ENCODE data around the gene FAM162B. TPM values are rescaled to one million over a fixed set of nuclear protein-coding genes. Genes with fewer than 3 reads are reported as not detected.

The FAM162B gene
- total and polyA plus RNA-seq, 2 experiments from 2014 or later = 0.61 TPM; not detected in 1

DNA sequence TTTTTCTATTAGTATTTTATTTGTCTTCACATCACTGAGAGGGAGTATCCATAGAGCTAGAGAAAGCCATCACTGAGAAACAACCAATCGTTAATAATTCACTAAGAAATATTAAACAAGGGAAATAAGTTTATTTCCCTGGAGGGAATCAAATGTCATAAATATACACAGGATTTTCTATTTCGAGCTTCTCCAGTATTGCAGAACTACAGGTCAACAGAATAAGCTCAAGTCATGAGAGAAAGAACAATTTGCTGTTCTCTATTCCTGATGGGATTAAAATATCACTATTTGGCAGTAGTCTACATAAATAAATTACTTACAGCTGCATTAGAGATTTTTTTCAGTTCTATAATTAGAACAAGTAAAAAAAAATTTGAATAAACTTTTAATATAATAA lies 2.2 kb upstream of the FAM162B start:
- H3K4me1 ChIP-seq (ENCODE audit: low read depth) = no peaks in the 10 kb centered on the region

DNA sequence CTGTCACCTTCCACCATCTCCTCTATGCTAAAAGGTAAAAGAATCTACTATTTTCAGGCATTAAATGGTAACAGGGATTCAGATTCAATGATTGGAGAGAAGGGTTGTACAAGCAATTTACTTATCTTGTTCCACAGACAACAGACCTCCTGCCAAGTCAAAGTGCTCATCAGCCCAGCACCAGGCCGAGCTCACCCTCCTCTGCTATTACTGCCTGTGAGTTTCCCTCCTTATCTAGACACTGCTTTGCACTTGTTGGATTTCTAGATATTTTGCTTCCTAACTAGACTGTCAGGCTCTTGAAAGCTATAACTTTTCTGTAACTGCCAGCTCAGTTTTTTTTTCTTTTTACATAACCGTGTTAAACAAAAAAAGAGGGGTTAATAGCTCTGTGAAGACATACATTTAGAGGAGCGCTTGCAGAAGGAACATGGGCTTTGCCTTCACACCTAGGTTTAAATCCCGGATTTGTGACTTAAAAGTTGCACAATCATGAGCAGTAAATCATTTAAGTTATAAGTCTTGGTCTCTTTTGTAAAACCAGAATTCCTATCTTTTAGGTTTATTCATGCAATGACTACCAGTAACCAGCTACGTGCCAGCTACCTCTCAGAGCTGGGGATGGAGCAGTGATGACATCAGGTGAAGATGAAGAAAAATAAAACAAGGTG lies 1.1 kb upstream of the FAM162B start:
- TF ChIP-seq, protein P1, sequence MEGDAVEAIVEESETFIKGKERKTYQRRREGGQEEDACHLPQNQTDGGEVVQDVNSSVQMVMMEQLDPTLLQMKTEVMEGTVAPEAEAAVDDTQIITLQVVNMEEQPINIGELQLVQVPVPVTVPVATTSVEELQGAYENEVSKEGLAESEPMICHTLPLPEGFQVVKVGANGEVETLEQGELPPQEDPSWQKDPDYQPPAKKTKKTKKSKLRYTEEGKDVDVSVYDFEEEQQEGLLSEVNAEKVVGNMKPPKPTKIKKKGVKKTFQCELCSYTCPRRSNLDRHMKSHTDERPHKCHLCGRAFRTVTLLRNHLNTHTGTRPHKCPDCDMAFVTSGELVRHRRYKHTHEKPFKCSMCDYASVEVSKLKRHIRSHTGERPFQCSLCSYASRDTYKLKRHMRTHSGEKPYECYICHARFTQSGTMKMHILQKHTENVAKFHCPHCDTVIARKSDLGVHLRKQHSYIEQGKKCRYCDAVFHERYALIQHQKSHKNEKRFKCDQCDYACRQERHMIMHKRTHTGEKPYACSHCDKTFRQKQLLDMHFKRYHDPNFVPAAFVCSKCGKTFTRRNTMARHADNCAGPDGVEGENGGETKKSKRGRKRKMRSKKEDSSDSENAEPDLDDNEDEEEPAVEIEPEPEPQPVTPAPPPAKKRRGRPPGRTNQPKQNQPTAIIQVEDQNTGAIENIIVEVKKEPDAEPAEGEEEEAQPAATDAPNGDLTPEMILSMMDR (IDR thresholded peaks at IDR 0.05; ENCODE audit: low read depth, low read length) = no peak
- no peak overlapping the region for H3K27ac ChIP-seq

More for the DNA sequence above, 2.2 kb upstream of the FAM162B start:
- H3K36me3 ChIP-seq = no peaks in the 10 kb centered on the region
- no peak overlapping the region for H3K4me3 ChIP-seq
- peaks cover 53% of the 10 kb centered on the region for H3K27me3 ChIP-seq
- TF ChIP-seq, protein P1 (IDR thresholded peaks at IDR 0.05; ENCODE audit: low read depth, low read length) = no peak
- DNase-seq (ENCODE audit: low read depth in 1 of 2, low spot score in 1 of 2) = no peak
- no peaks in the 10 kb centered on the region for H3K9me3 ChIP-seq (ENCODE audit: low read depth)
- H3K27ac ChIP-seq = no peak overlapping the region

DNA sequence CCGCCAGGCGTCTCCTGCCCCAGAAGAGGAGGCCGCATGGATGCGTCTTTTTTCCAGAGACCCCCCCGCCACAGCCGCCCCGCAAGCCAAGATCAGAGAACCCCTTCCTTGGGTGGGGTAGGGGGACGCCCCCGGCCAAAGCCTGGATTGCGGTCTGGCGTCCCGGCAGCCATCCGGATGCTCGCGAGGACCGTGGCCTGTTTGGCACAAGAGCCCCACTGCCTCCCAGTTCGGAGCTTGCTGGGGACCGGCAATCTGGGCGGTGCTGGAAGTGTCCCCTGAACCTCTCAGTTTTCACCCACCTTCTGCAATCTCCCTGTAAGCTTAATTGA lies 924 bp downstream of the FAM162B start:
- H3K36me3 ChIP-seq = no peaks in the 10 kb centered on the region
- peak in 1 of 2 donors; percentile 15 for DNase-seq (ENCODE audit: low read depth in 1 of 2, low spot score in 1 of 2)
- peaks cover 49% of the 10 kb centered on the region for H3K27me3 ChIP-seq
- H3K9me3 ChIP-seq (ENCODE audit: low read depth) = no peaks in the 10 kb centered on the region
- TF ChIP-seq, protein P1 (IDR thresholded peaks at IDR 0.05; ENCODE audit: low read depth, low read length) = no peak
- peak overlapping the region; percentile 38 for H3K4me3 ChIP-seq
- no peaks in the 10 kb centered on the region for H3K4me1 ChIP-seq (ENCODE audit: low read depth)
- no peak overlapping the region for H3K27ac ChIP-seq

More for the DNA sequence above, 1.1 kb upstream of the FAM162B start:
- Histone ChIP-seq H3K9me3 (ENCODE audit: low read depth) (no peaks in the 10 kb centered on the region), H3K36me3 (no peaks in the 10 kb centered on the region), H3K4me3 (no peak overlapping the region), H3K4me1 (ENCODE audit: low read depth) (no peaks in the 10 kb centered on the region), H3K27me3 (peaks cover 54% of the 10 kb centered on the region)
- no peak for DNase-seq (ENCODE audit: low read depth in 1 of 2, low spot score in 1 of 2)

DNA sequence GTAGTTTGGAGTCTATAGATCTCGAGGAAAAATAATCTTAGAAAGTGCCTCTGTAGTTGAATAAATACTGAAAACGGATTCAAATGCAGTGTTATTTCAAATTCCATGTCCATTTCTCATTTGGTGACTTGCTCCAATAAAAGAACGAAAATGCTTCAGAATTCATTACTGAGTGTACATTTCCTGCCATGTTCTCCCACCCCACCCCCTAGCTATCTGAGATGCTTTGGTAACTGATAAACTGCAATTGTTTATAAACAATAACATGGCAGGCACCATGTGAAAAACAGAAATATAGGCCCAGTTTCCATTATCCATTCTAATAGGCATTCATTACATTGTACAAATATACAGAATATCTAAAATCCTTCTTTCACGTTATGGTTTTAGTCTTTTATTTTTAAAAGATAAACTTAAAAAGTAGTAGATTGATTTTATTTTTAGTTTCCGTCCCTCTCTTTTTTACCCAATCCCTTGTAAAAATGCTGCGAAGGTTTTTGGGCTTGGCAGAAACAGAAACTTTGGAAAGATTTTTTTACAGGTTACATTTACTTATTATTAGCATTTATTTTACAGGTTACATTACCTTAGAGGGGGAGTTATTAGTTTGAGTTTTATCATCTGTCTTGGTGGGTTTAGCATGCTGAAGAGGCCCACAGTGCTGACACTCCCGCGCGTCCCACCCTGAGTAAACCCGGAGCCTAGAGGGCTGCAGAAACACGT lies 1.5 kb downstream of the FAM162B start:
- TF ChIP-seq, protein P1 (IDR thresholded peaks at IDR 0.05; ENCODE audit: low read depth, low read length) = no peak
- no peak for DNase-seq (ENCODE audit: low read depth in 1 of 2, low spot score in 1 of 2)
- Histone ChIP-seq H3K4me3 (no peak overlapping the region), H3K36me3 (no peaks in the 10 kb centered on the region), H3K27ac (no peak overlapping the region), H3K9me3 (ENCODE audit: low read depth) (no peaks in the 10 kb centered on the region), H3K27me3 (peaks cover 49% of the 10 kb centered on the region), H3K4me1 (ENCODE audit: low read depth) (no peaks in the 10 kb centered on the region)

DNA sequence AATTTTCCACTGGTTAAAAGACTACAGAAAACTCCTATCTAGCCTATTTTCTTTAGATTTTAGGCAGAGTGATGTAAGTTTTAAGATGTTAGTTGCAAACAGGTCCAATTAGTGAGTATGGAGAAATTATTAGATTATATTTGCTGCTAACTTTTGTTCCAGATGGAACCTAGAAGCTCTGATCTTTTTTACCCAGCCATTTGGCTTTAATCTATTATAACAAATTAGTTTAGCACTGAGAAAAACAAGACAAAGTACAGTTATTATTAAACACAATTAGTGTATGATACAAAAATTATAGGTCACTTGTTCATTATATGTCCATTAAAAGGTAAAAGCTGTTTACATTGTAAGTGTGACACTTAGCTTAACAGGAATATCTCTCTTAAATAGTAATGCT lies 2.5 kb downstream of the FAM162B start:
- Histone ChIP-seq H3K4me1 (ENCODE audit: low read depth) (no peaks in the 10 kb centered on the region), H3K36me3 (no peaks in the 10 kb centered on the region), H3K9me3 (ENCODE audit: low read depth) (no peaks in the 10 kb centered on the region), H3K4me3 (no peak overlapping the region), H3K27me3 (peaks cover 49% of the 10 kb centered on the region), H3K27ac (no peak overlapping the region)
- TF ChIP-seq, protein P1 (IDR thresholded peaks at IDR 0.05; ENCODE audit: low read depth, low read length) = no peak
- DNase-seq (ENCODE audit: low read depth in 1 of 2, low spot score in 1 of 2) = no peak
